HEK293 (cell line): Measurements from ENCODE around the gene TRAF3IP3.

Experiments used
- IKZF3 ChIP-seq: fragments of 450-650 bp; IDR thresholded peaks from 2 replicates; pipeline ENCODE4 v1.5.0; 2018; ENCODE audit warnings: missing biosample characterization, mild to moderate bottlenecking, missing genetic modification characterization, moderate library complexity
- ZBTB49 ChIP-seq: fragments of 450-650 bp; formaldehyde crosslinking; IDR thresholded peaks from 2 replicates; pipeline ENCODE4 v1.5.1; 2016; ENCODE audit warnings: missing biosample characterization, missing genetic modification characterization, low read depth
- ZBTB7A ChIP-seq: fragments of 450-650 bp; formaldehyde crosslinking; IDR thresholded peaks from 2 replicates; pipeline ENCODE4 v1.5.1; 2016; ENCODE audit warnings: low read depth, missing biosample characterization, missing genetic modification characterization
- ZNF18 ChIP-seq: fragments of 450-650 bp; formaldehyde crosslinking; IDR thresholded peaks from 2 replicates; pipeline ENCODE4 v1.5.1; 2016; ENCODE audit warnings: missing biosample characterization, missing genetic modification characterization
- ZNF184 ChIP-seq: fragments of 450-650 bp; IDR thresholded peaks from 2 replicates; pipeline ENCODE4 v1.5.1; 2018; ENCODE audit warnings: missing biosample characterization, mild to moderate bottlenecking, missing genetic modification characterization
- ZNF24 ChIP-seq: fragments of 450-650 bp; formaldehyde crosslinking; IDR thresholded peaks from 2 replicates; pipeline ENCODE4 v1.5.1; 2016; ENCODE audit warnings: missing biosample characterization, missing genetic modification characterization
- ZNF311 ChIP-seq: fragments of 450-650 bp; formaldehyde crosslinking; IDR thresholded peaks from 2 replicates; pipeline ENCODE4 v1.5.1; 2017; ENCODE audit warnings: missing biosample characterization, missing genetic modification characterization, borderline replicate concordance
- ZNF660 ChIP-seq: fragments of 450-650 bp; IDR thresholded peaks from 2 replicates; pipeline ENCODE4 v1.5.1; 2018; ENCODE audit warnings: missing biosample characterization, mild to moderate bottlenecking, missing genetic modification characterization
- ZNF785 ChIP-seq: fragments of 450-650 bp; formaldehyde crosslinking; IDR thresholded peaks from 2 replicates; pipeline ENCODE4 v1.5.1; 2016; ENCODE audit warnings: missing biosample characterization, missing genetic modification characterization
- TF ChIP-seq, protein P1 (sequence below): fragments of 450-650 bp; formaldehyde crosslinking; IDR thresholded peaks from 2 replicates; pipeline ENCODE4 v1.5.1; 2016; ENCODE audit warnings: missing biosample characterization, missing genetic modification characterization
- TF ChIP-seq, protein P2 (sequence below): fragments of 450-650 bp; formaldehyde crosslinking; IDR thresholded peaks from 2 replicates; pipeline ENCODE4 v1.5.1; 2016; ENCODE audit warnings: missing biosample characterization, missing genetic modification characterization
- TF ChIP-seq, protein P3 (sequence below): fragments of 450-650 bp; formaldehyde crosslinking; IDR thresholded peaks from 2 replicates; pipeline ENCODE4 v1.5.1; 2017; ENCODE audit warnings: missing biosample characterization, mild to moderate bottlenecking, missing genetic modification characterization, moderate library complexity

GRCh38 chr1:209819058-209819457 lies 63.2 kb downstream of the TRAF3IP3 start:
- TF ChIP-seq, protein P1, sequence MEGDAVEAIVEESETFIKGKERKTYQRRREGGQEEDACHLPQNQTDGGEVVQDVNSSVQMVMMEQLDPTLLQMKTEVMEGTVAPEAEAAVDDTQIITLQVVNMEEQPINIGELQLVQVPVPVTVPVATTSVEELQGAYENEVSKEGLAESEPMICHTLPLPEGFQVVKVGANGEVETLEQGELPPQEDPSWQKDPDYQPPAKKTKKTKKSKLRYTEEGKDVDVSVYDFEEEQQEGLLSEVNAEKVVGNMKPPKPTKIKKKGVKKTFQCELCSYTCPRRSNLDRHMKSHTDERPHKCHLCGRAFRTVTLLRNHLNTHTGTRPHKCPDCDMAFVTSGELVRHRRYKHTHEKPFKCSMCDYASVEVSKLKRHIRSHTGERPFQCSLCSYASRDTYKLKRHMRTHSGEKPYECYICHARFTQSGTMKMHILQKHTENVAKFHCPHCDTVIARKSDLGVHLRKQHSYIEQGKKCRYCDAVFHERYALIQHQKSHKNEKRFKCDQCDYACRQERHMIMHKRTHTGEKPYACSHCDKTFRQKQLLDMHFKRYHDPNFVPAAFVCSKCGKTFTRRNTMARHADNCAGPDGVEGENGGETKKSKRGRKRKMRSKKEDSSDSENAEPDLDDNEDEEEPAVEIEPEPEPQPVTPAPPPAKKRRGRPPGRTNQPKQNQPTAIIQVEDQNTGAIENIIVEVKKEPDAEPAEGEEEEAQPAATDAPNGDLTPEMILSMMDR (tag by site-specific recombination): no peak
- TF ChIP-seq, protein P2, sequence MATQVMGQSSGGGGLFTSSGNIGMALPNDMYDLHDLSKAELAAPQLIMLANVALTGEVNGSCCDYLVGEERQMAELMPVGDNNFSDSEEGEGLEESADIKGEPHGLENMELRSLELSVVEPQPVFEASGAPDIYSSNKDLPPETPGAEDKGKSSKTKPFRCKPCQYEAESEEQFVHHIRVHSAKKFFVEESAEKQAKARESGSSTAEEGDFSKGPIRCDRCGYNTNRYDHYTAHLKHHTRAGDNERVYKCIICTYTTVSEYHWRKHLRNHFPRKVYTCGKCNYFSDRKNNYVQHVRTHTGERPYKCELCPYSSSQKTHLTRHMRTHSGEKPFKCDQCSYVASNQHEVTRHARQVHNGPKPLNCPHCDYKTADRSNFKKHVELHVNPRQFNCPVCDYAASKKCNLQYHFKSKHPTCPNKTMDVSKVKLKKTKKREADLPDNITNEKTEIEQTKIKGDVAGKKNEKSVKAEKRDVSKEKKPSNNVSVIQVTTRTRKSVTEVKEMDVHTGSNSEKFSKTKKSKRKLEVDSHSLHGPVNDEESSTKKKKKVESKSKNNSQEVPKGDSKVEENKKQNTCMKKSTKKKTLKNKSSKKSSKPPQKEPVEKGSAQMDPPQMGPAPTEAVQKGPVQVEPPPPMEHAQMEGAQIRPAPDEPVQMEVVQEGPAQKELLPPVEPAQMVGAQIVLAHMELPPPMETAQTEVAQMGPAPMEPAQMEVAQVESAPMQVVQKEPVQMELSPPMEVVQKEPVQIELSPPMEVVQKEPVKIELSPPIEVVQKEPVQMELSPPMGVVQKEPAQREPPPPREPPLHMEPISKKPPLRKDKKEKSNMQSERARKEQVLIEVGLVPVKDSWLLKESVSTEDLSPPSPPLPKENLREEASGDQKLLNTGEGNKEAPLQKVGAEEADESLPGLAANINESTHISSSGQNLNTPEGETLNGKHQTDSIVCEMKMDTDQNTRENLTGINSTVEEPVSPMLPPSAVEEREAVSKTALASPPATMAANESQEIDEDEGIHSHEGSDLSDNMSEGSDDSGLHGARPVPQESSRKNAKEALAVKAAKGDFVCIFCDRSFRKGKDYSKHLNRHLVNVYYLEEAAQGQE: no peak
- TF ChIP-seq ZBTB7A: no peak
- TF ChIP-seq ZNF18 (tag by site-specific recombination): no peak
- TF ChIP-seq ZNF785 (tag by site-specific recombination): no peak
- no peak for TF ChIP-seq ZNF184 (tag by site-specific recombination)
- no peak for TF ChIP-seq ZBTB49 (tag by site-specific recombination)
- TF ChIP-seq, protein P3, sequence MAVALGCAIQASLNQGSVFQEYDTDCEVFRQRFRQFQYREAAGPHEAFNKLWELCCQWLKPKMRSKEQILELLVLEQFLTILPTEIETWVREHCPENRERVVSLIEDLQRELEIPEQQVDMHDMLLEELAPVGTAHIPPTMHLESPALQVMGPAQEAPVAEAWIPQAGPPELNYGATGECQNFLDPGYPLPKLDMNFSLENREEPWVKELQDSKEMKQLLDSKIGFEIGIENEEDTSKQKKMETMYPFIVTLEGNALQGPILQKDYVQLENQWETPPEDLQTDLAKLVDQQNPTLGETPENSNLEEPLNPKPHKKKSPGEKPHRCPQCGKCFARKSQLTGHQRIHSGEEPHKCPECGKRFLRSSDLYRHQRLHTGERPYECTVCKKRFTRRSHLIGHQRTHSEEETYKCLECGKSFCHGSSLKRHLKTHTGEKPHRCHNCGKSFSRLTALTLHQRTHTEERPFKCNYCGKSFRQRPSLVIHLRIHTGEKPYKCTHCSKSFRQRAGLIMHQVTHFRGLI (tag by site-specific recombination): no peak
- TF ChIP-seq ZNF24 (tag by site-specific recombination): no peak
- no peak for TF ChIP-seq IKZF3 (tag by site-specific recombination)
- no peak for TF ChIP-seq ZNF311 (tag by site-specific recombination)
- peak; percentile 58; the same call in 1 of the 2 replicates for TF ChIP-seq ZNF660 (tag by site-specific recombination)
